GM10248 (cell line): ENCODE results near the gene NEMP2.

Source experiments
- CTCF ChIA-PET: fragments of 300-600 bp; sonication (Branson Sonifier 250); formaldehyde crosslinking; extraction: SDS; loops from one replicate; lab custom pipeline; 2021; ENCODE audit warnings: antibody characterized with exemption; lab: Yijun Ruan, JAX
- POLR2A ChIA-PET: fragments of 350-650 bp; sonication (Branson Sonifier 250); formaldehyde crosslinking; extraction: SDS; loops from one replicate; lab custom pipeline; 2020; ENCODE audit warnings: antibody characterized with exemption; lab: Yijun Ruan, JAX
- DNase-seq: peaks from one replicate; pipeline ENCODE4 v3.0.0; 2012; ENCODE audit errors: extremely low spot score
- TF ChIP-seq, protein P1 (sequence below): IDR thresholded peaks from 2 replicates; pipeline ENCODE4 v1.5.1; 2012; ENCODE audit warnings: mild to moderate bottlenecking, low read depth; ENCODE audit errors: extremely low read depth, missing control alignments, control extremely low read depth

The NEMP2 gene

DNA sequence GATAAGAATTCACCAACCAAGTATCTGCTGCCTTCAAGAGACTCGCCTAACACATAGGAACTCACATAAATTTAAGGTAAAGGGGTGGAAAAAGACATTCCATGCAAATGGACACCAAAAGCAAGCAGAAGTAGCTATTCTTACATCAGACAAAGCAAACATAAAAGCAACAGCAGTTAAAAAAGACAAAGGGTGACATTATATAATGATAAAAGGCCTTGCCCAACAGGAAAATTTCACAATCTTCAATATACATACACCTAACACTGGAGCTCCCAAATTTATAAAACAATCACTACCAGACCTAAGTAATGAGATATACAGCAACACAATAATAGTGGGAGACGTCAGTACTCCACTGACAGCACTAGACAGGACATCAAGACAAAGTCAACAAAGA, 41.4 kb downstream of the NEMP2 start:
- POLR2A ChIA-PET, result no interaction called here
- DNase-seq, result no peak
- CTCF ChIA-PET, result interaction anchor here (0.8 to 1.6 kb wide), 2 partner anchors 12 to 15 kb away, joined by 3 to 6 read pairs; no protein-coding TSS in a partner anchor
- TF ChIP-seq, protein P1, sequence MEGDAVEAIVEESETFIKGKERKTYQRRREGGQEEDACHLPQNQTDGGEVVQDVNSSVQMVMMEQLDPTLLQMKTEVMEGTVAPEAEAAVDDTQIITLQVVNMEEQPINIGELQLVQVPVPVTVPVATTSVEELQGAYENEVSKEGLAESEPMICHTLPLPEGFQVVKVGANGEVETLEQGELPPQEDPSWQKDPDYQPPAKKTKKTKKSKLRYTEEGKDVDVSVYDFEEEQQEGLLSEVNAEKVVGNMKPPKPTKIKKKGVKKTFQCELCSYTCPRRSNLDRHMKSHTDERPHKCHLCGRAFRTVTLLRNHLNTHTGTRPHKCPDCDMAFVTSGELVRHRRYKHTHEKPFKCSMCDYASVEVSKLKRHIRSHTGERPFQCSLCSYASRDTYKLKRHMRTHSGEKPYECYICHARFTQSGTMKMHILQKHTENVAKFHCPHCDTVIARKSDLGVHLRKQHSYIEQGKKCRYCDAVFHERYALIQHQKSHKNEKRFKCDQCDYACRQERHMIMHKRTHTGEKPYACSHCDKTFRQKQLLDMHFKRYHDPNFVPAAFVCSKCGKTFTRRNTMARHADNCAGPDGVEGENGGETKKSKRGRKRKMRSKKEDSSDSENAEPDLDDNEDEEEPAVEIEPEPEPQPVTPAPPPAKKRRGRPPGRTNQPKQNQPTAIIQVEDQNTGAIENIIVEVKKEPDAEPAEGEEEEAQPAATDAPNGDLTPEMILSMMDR, result no peak

DNA sequence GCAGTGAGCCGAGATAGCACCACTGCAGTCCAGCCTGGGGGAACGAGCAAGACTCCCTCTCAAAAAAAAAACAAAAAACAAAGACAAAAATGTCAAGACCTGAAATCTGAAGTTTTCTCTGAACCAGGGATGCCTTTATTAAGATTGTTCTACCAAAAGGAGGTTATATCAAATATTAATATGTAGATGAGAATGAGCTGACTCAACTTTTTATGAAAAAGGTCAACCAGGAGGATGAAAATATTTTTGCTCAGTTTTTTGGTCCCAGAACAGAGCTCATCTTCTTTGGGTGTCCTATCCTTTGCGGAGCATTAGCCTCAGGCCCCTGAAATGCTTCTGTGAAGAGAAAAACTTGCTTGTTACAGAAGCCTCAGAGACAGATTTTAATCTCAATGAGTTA, 44.0 kb downstream of the NEMP2 start:
- CTCF ChIA-PET, result interaction anchor here (1.0 to 1.2 kb wide), 2 partner anchors 10 to 13 kb away, joined by 3 to 8 read pairs; no protein-coding TSS in a partner anchor
- POLR2A ChIA-PET, result no interaction called here
- no peak for DNase-seq
- TF ChIP-seq, protein P1, result no peak

DNA sequence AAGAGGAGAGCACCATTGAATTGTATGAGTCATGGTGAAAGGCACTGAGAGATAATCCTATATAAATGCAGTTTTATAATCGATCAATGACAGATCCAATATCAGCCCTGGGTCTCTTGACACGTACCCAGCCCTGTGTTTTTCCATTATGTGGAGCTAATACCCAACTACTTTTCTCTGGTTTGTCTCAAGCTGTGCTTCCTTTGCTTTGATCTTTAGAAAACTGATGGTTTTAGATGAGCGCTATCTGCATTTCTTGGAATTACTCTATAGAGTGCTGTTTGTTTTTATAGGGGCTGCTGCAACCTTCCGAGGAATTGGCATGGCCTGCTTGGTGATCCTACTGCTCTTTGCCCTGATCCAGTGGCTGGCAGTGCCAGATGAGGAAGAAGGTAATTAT, 45.0 kb downstream of the NEMP2 start:
- POLR2A ChIA-PET, result no interaction called here
- CTCF ChIA-PET, result interaction anchor here (0.7 to 2.0 kb wide), 2 partner anchors 9 to 11 kb away, joined by 3 to 5 read pairs; no protein-coding TSS in a partner anchor
- no peak for DNase-seq
- TF ChIP-seq, protein P1, result no peak

DNA sequence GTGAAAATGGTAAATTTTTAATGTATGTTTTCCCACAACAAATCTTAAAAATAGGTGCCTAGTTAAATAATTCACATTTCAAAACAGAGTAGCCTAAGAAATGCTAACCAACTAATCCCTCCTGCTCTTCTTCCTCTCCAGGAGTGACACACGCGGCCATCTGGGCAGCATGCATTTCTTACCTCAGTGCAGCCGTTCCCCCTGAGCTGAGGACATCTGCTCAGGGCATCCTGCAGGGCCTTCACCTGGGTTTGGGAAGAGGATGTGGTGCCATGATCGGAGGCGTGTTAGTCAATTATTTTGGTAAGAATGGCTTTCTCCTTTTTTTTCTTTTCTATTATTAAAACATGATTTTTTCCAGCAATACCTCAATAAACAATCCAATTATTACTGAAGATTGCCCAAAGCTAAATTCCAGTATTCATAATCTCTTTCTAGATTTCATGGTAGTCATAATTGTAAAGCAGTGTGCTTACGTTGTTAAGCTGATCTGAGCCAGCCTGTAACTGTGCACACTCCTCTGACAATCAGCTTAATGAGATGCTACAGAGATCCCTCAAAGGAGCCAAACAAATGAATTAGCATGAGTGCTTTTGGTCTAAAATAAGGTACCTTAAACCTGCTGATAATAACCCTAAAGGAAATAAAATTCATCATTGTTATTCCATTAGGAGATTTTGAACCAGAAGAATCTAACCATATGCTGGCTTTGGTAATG, 45.8 kb downstream of the NEMP2 start:
- POLR2A ChIA-PET, result no interaction called here
- TF ChIP-seq, protein P1, result no peak
- no peak for DNase-seq
- CTCF ChIA-PET, result interaction anchor here (2.0 kb wide), 1 partner anchor 12 kb away, joined by 5 read pairs; no protein-coding TSS in a partner anchor

DNA sequence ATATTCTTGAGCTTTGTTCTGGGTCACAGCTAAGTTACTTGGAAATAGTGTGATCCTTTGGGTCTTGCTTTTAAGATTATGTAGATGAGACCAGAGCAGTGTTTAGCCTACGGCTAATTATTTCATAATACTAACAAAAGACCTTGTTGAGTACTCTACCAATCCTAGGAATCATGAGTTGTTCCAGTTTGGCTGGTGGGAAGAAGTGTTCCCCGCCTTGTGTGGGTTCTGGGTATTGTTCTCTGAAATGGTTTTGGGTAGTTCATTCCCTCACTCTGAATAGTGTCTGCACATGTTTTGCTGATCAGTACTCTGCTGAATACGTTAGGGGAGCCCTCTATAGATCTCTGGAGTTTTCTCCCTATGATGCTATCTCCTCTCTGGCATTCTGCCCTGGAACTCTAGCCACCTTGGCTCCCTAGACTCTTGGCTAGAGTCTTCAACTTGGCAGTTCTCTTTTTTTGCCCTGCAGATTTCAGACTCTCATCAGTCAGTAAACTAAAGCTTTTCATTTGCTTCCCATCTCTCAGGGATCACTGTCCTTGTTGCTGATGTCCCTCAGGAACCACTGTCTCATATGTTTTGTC, 48.4 kb downstream of the NEMP2 start:
- ChIA-PET POLR2A (no interaction called here), CTCF (no interaction called here)
- TF ChIP-seq, protein P1, result no peak
- DNase-seq, result no peak

DNA sequence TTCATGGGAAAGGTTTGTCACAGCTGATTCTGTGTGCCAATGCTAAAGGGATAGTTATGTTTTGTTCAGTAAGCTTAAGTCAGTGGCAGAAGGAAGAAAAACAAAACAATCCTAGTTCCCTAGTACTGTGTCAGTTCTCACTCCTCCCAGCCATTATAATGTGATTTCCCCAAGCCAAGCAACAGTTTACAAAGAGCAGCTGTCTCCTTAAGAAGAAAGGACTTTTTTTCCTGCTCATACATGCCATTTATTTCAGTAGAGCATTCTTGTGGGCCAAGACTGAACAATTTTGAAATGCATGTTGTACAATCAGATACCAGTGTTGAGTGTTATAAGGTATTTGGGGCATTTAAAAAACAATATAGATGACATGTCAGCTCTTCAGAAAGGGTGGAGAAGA, 52.1 kb downstream of the NEMP2 start:
- TF ChIP-seq, protein P1, result no peak
- POLR2A ChIA-PET, result no interaction called here
- CTCF ChIA-PET, result interaction anchor here (2.2 kb wide), 1 partner anchor 100 kb away, joined by 5 read pairs; no protein-coding TSS in a partner anchor
- no peak for DNase-seq
